IPS DF 4.7 (cell line): ENCODE results near the gene PPP1R1C.
A peak's percentile ranks its signal among the peaks of the same experiment; 100 is the strongest.

Experiments used
- DNase-seq: peaks from one replicate; pipeline ENCODE4 v3.0.0-alpha.2; 2013; ENCODE audit warnings: low spot score; ENCODE audit errors: extremely low read depth

The PPP1R1C gene

GRCh38 chr2:182062329-182062972, 76.8 kb downstream of the PPP1R1C start:
- no peak for DNase-seq

GRCh38 chr2:182064019-182064778, 78.5 kb downstream of the PPP1R1C start:
- no peak for DNase-seq

- DNase-seq, result no peak
Observed at GRCh38 chr2:182066400-182067087, 80.9 kb downstream of the PPP1R1C start.

GRCh38 chr2:182067393-182067792, 81.7 kb downstream of the PPP1R1C start:
- DNase-seq, result no peak

- DNase-seq, result no peak
Observed at GRCh38 chr2:182068811-182069210, 83.2 kb downstream of the PPP1R1C start.

GRCh38 chr2:182069416-182069815, 83.8 kb downstream of the PPP1R1C start:
- no peak for DNase-seq

GRCh38 chr2:182069908-182070307, 84.3 kb downstream of the PPP1R1C start:
- DNase-seq, result no peak

GRCh38 chr2:182070736-182071135, 85.1 kb downstream of the PPP1R1C start:
- DNase-seq, result no peak

GRCh38 chr2:182072861-182073260, 87.2 kb downstream of the PPP1R1C start:
- DNase-seq, result no peak

- no peak for DNase-seq
Observed at GRCh38 chr2:182073613-182074012, 88.0 kb downstream of the PPP1R1C start.

- DNase-seq, result no peak
Observed at GRCh38 chr2:182077023-182077422, 91.4 kb downstream of the PPP1R1C start.

- peak; percentile 19 for DNase-seq
Observed at GRCh38 chr2:182077448-182078142, 91.9 kb downstream of the PPP1R1C start.

- no peak for DNase-seq
Observed at GRCh38 chr2:182078988-182079602, 93.4 kb downstream of the PPP1R1C start.

GRCh38 chr2:182080493-182080892, 94.8 kb downstream of the PPP1R1C start:
- DNase-seq, result no peak

- no peak for DNase-seq
Observed at GRCh38 chr2:182081602-182082260, 96.1 kb downstream of the PPP1R1C start.

GRCh38 chr2:182088681-182089320, 103.1 kb downstream of the PPP1R1C start:
- DNase-seq, result no peak

GRCh38 chr2:182090486-182090885, 104.8 kb downstream of the PPP1R1C start:
- DNase-seq, result no peak

GRCh38 chr2:182097571-182098164, 112.0 kb downstream of the PPP1R1C start:
- no peak for DNase-seq

- DNase-seq, result no peak
Observed at GRCh38 chr2:182098648-182099047, 113.0 kb downstream of the PPP1R1C start.

- no peak for DNase-seq
Observed at GRCh38 chr2:182101263-182101662, 115.6 kb downstream of the PPP1R1C start.
